Gastroesophageal sphincter (tissue), 4 donors: ENCODE measurements around the gene SERBP1. TPM values are rescaled to one million over a fixed set of nuclear protein-coding genes. Genes with fewer than 3 reads are reported as not detected.

Experiments
- ATAC-seq: fragments of 150-250 bp; one replicate; pipeline ENCODE4 v1.9.1; 2016; ENCODE audit warnings: mild to moderate bottlenecking, moderate library complexity
- H3K27ac ChIP-seq, 4 donors: fragments of 200-600 bp; sonication (generic) in 3 of 4; 1 replicate in 3 of 4; 2 replicates in 1 of 4; pipeline ENCODE4 v1.5.1; 2016 to 2019
- H3K27me3 ChIP-seq: fragments of 200-600 bp; sonication (generic); one replicate; pipeline ENCODE4 v1.5.1; 2019
- H3K36me3 ChIP-seq, 2 donors: fragments of 200-600 bp; sonication (generic); one replicate each; pipeline ENCODE4 v1.5.1; 2019; ENCODE audit warnings: control low read depth in 1 of 2
- H3K4me1 ChIP-seq, 3 donors: fragments of 200-600 bp; sonication (generic); 1 replicate in 2 of 3; 2 replicates in 1 of 3; pipeline ENCODE4 v1.5.1; 2016 to 2019; ENCODE audit warnings: control low read depth in 2 of 3
- H3K4me3 ChIP-seq, 2 donors: fragments of 200-600 bp; sonication (generic); one replicate each; pipeline ENCODE4 v1.5.1; 2019; ENCODE audit warnings: mild to moderate bottlenecking in 1 of 2, moderate library complexity in 1 of 2
- H3K9me3 ChIP-seq, 3 donors: fragments of 200-600 bp; sonication (generic); one replicate each; pipeline ENCODE4 v1.5.1; 2017 to 2019; ENCODE audit warnings: control low read depth in 2 of 3
- EP300 ChIP-seq: sonication (generic); formaldehyde crosslinking; IDR thresholded peaks from one replicate; pipeline ENCODE4 v1.6.1; 2017; ENCODE audit warnings: antibody characterized with exemption, mild to moderate bottlenecking
- POLR2A ChIP-seq, 2 donors: fragments of 450-650 bp; IDR thresholded peaks; one replicate each; pipeline ENCODE4 v1.6.1; 2017; ENCODE audit warnings: antibody characterized with exemption in 2 of 2, mild to moderate bottlenecking in 2 of 2, moderate library complexity in 1 of 2
- POLR2AphosphoS5 ChIP-seq: sonication (generic); formaldehyde crosslinking; IDR thresholded peaks from one replicate; pipeline ENCODE4 v1.6.1; 2017; ENCODE audit warnings: antibody characterized with exemption
- WGBS, 2 donors: methylation state at CpG; one replicate each; pipeline ENCODE4 v1.1.5; 2018; ENCODE audit warnings: low coverage in 1 of 2; 5-methylcytosine and 5-hydroxymethylcytosine counted together
- total RNA-seq, 4 donors: library from RNA; depleted of rRNA; stranded (reverse); fragments of >200 nt; gene quantifications; one replicate each; pipeline ENCODE4 v1.1.0, GENCODE V29; 2016
- TF ChIP-seq, protein P1 (sequence below), 4 experiments: fragments of 200-600 bp in 2 of 4; fragments of 450-650 bp in 2 of 4; sonication (generic) in 1 of 4; IDR thresholded peaks; one replicate each; pipeline ENCODE4 v1.5.1; 2017 to 2019; ENCODE audit warnings: antibody characterized with exemption in 4 of 4, mild to moderate bottlenecking in 2 of 4, moderate library complexity in 2 of 4

The SERBP1 gene
- total RNA-seq, 4 donors from 2014 or later, result 254 to 263 (median 258) TPM

DNA sequence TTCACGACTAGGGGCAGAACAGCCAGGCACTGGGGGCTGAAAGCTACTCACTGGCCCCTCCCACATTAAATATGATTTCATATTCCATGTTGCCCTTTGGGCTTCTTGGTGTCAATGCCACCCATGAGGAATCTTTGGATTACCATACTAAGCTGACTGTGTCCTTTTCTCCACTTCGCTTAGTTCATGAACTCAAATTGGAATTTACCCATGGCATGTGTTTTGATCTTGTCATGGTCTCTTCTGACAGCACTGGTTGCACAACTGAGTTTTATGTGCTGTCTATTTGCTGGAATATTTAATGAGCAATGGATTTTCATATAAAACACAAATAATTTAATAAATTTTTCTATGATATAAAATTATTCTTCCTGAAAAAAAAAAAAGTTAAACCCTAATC, 59.2 kb downstream of the SERBP1 start:
- no peak for ATAC-seq
- H3K4me1 ChIP-seq, result no peaks in the 10 kb centered on the region
- no peaks in the 10 kb centered on the region for H3K27me3 ChIP-seq
- TF ChIP-seq, protein P1, sequence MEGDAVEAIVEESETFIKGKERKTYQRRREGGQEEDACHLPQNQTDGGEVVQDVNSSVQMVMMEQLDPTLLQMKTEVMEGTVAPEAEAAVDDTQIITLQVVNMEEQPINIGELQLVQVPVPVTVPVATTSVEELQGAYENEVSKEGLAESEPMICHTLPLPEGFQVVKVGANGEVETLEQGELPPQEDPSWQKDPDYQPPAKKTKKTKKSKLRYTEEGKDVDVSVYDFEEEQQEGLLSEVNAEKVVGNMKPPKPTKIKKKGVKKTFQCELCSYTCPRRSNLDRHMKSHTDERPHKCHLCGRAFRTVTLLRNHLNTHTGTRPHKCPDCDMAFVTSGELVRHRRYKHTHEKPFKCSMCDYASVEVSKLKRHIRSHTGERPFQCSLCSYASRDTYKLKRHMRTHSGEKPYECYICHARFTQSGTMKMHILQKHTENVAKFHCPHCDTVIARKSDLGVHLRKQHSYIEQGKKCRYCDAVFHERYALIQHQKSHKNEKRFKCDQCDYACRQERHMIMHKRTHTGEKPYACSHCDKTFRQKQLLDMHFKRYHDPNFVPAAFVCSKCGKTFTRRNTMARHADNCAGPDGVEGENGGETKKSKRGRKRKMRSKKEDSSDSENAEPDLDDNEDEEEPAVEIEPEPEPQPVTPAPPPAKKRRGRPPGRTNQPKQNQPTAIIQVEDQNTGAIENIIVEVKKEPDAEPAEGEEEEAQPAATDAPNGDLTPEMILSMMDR (IDR thresholded peaks at IDR 0.05), result no peak
- TF ChIP-seq POLR2AphosphoS5, result no peak
- no peak for TF ChIP-seq POLR2A (IDR thresholded peaks at IDR 0.05)
- TF ChIP-seq EP300, result no peak
- no peak overlapping the region for H3K27ac ChIP-seq
- 88% methylated on average over 2 of the region's 2 CpGs; no CpG with 5 or more reads in 1 of the 2 donors for WGBS, 2 donors
- no peak overlapping the region for H3K4me3 ChIP-seq
- H3K36me3 ChIP-seq, result no peaks in the 10 kb centered on the region
- H3K9me3 ChIP-seq, result no peaks in the 10 kb centered on the region

DNA sequence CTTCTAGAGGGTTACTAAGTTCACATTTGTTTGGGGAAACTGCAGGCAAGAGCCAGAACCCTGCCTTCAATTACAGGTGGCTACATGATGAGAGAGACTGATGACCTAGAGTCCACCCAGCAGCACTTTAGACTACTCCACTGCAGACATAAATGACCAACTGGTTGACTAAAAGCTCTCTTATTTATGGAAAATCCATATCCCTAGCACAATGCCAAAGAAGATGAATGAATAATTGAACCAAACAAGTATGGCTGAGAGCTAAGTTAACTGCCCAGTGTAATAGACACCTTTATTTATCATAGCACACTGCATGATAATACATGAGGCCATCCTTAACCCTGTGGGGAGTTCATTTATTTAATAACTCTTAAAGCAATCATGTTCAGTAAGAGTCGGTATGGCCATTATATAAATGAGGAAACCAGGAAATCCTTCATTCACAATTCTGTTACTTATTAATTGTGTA, 62.1 kb downstream of the SERBP1 start:
- 75 to 82% methylated on average over 1 of the region's 1 CpG for WGBS, 2 donors
- TF ChIP-seq, protein P1 (IDR thresholded peaks at IDR 0.05), result no peak
- TF ChIP-seq EP300 (no peak), POLR2A (IDR thresholded peaks at IDR 0.05) (no peak), POLR2AphosphoS5 (no peak)
- Histone ChIP-seq H3K36me3 (no peaks in the 10 kb centered on the region), H3K27ac (no peak overlapping the region), H3K9me3 (no peaks in the 10 kb centered on the region), H3K4me3 (no peak overlapping the region), H3K27me3 (no peaks in the 10 kb centered on the region), H3K4me1 (no peaks in the 10 kb centered on the region)
- ATAC-seq, result no peak

DNA sequence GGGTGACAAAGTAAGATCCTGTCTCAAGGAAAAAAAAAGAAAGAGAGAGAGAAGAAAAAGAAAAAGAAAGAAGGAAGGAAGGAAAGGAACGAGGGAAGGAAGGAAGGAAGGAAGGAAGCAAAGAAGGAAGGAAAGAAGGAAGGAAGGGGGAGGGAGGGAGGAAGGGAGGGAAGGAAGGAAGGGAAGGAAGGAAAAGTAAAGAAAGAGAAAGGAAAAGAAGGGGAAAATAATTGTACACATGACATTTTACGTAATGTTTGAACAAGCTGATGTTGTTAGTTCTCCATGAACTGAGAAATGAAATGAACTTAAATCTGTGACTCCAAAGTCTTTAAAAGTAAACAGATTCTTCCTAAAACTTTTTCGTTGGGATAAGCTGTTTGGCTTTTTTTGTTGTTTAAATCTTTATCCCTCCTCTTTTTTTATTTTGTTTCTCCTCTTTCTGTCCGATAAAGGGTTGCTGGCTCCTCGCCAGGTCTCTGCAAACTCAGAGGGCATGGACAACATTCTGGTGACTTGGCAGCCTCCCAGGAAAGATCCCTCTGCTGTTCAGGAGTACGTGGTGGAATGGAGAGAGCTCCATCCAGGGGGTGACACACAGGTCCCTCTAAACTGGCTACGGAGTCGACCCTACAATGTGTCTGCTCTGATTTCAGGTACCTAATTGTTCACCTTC, 62.7 kb downstream of the SERBP1 start:
- Histone ChIP-seq H3K36me3 (no peaks in the 10 kb centered on the region), H3K4me1 (no peaks in the 10 kb centered on the region), H3K27ac (no peak overlapping the region), H3K9me3 (no peaks in the 10 kb centered on the region), H3K27me3 (no peaks in the 10 kb centered on the region), H3K4me3 (no peak overlapping the region)
- TF ChIP-seq POLR2AphosphoS5, result no peak
- no peak for TF ChIP-seq EP300
- TF ChIP-seq, protein P1 (IDR thresholded peaks at IDR 0.05), result no peak
- no peak for TF ChIP-seq POLR2A (IDR thresholded peaks at IDR 0.05)
- WGBS, 2 donors, result 30 to 48% methylated on average over 7 of the region's 8 CpGs
- no peak for ATAC-seq

DNA sequence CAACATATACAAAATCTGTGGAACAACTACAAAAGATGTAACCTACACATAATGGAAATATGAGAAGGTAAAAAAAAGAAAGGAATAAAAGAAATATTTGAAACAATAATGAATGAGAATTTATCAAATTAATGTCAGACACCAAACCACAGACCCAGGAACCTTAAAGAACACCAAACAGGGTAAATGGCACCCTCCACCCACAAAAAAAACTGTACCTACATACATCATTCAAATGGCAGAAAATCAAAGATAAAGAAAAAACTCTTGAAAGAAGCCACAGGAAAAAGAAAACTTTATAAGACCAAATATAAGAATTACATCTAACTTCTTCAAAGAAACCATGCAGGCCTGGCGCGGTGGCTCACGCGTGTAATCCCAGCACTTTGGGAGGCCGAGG, 68.6 kb downstream of the SERBP1 start:
- WGBS, 2 donors, result 82 to 94% methylated on average over 5 of the region's 5 CpGs
- no peak for ATAC-seq

DNA sequence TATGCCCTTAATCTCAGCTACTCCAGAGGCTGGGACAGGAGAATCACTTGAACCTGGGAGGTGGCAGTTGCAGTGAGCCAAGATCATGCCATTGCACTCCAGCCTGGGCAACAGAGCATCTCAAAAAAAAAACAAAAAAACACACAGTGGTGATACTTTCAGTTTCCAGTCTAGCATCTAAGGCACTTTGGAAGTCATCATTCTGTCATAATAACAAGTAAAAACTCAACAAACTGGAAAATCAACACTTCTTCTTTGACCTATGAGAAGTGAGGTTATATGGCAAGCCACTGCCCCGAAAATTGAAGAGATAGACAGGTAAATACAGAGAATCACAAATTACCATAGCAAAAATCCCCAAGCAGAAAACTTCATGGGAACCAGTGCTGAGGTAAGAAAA, 70.6 kb downstream of the SERBP1 start:
- Histone ChIP-seq H3K4me3 (no peak overlapping the region), H3K27ac (no peak overlapping the region), H3K4me1 (no peaks in the 10 kb centered on the region), H3K36me3 (no peaks in the 10 kb centered on the region), H3K9me3 (no peaks in the 10 kb centered on the region), H3K27me3 (no peaks in the 10 kb centered on the region)
- WGBS, 2 donors, result 80 to 91% methylated on average over 1 of the region's 1 CpG
- no peak for ATAC-seq
- TF ChIP-seq, protein P1 (IDR thresholded peaks at IDR 0.05), result no peak
- TF ChIP-seq EP300 (no peak), POLR2A (IDR thresholded peaks at IDR 0.05) (no peak), POLR2AphosphoS5 (no peak)

More for the DNA sequence above, 68.6 kb downstream of the SERBP1 start:
- Histone ChIP-seq H3K36me3 (no peaks in the 10 kb centered on the region), H3K9me3 (no peaks in the 10 kb centered on the region), H3K4me3 (no peak overlapping the region), H3K27ac (no peak overlapping the region), H3K27me3 (no peaks in the 10 kb centered on the region), H3K4me1 (no peaks in the 10 kb centered on the region)
- TF ChIP-seq, protein P1 (IDR thresholded peaks at IDR 0.05), result no peak
- TF ChIP-seq POLR2AphosphoS5 (no peak), POLR2A (IDR thresholded peaks at IDR 0.05) (no peak)
